Pancreas (tissue), 10 donors: ENCODE results near the gene OR8J1. TPM values are rescaled to one million over a fixed set of nuclear protein-coding genes. Genes with fewer than 3 reads are reported as not detected.

ENCODE experiments used
- ATAC-seq, 4 donors: fragments of 200-7000 bp; cut with Tn5 transposase; one replicate each; pipeline versions ENCODE4 v1.8.0 to v1.9.1; 2020; ENCODE audit warnings: mild to moderate bottlenecking in 4 of 4, moderate library complexity in 4 of 4
- DNase-seq, 6 donors: peaks; one replicate each; pipeline ENCODE4 v3.0.0-alpha.2; 2020
- FAIRE-seq: peaks from 2 replicates; lab custom pipeline; 2012; peaks lifted over from hg19 to GRCh38; lab: Jason Lieb, UNC
- H3K27ac ChIP-seq, 4 donors: fragments of 200-600 bp; sonication (generic); 1 replicate in 3 of 4; 2 replicates in 1 of 4; pipeline versions ENCODE4 v1.5.0 to v1.8.0; 2020
- H3K27me3 ChIP-seq, 4 donors: fragments of 200-600 bp; one replicate each; pipeline ENCODE4 v1.8.0; 2021
- H3K36me3 ChIP-seq, 3 donors: fragments of 200-600 bp; sonication (generic) in 1 of 3; one replicate each; pipeline versions ENCODE4 v1.5.0 to v1.8.0; 2020 to 2021
- H3K4me1 ChIP-seq, 3 donors: fragments of 200-600 bp; one replicate each; pipeline ENCODE4 v1.8.0; 2021
- H3K4me3 ChIP-seq, 4 donors: fragments of 200-600 bp; sonication (generic) in 2 of 4; one replicate each; pipeline versions ENCODE4 v1.5.0 to v1.8.0; 2020 to 2021
- H3K9me3 ChIP-seq, 4 donors: fragments of 200-600 bp; one replicate each; pipeline ENCODE4 v1.8.0; 2021
- WGBS, 2 donors: extraction: QIAGEN DNeasy Blood & Tissue Kit; methylation state at CpG; one replicate each; pipeline ENCODE4 v1.1.7; 2013; 5-methylcytosine and 5-hydroxymethylcytosine counted together
- intact Hi-C, 3 donors: fragments of 100-400 bp; cut with DNase I; formaldehyde crosslinking; loops; one replicate each; pipeline versions ENCODE4 v1.11.1 to v1.14.2; 2022
- polyA plus RNA-seq, 2 donors: library from polyadenylated mRNA; stranded (reverse); fragments of 200-250 nt; gene quantifications; one replicate each; pipeline ENCODE4 v1.2.3, GENCODE V29; 2013
- total RNA-seq, 6 donors: library from RNA; stranded (reverse); fragmentation: NEBNext Ultra II Directional in 4 of 6; extraction: Animal tissue kit (Norgen Biotek cat#: 25700) in 4 of 6; gene quantifications; one replicate each; pipeline versions ENCODE4 v1.2.1 to v1.2.4, GENCODE V29; 2021 to 2023
- TF ChIP-seq, protein P1 (sequence below), 4 donors: fragments of 200-600 bp; sonication (generic) in 3 of 4; IDR thresholded peaks; one replicate each; pipeline versions ENCODE4 v1.5.0 to v1.8.0; 2021; ENCODE audit warnings: antibody characterized with exemption in 4 of 4
- donor health status: healthy with polysubstance abuse.
- donor health status: DM: no; HTN: no; CAD: no; lungs with moderate emphysema.
- donor health status: DM: no; HTN: no; CAD: no.
- donor health status: control.
- donor health status: control.
- donor health status: Bipolar disorder and iron deficiency.
- donor health status: DM: yes; HTN: yes; CAD: no.
- donor health status: DM: no; HTN: no; CAD: no.
- donor health status: DM: no; HTN: no; CAD: no.
- donor health status: DM: yes; HTN: yes; CAD: no.

Gene OR8J1
- total and polyA plus RNA-seq, 8 donors = not detected

DNA sequence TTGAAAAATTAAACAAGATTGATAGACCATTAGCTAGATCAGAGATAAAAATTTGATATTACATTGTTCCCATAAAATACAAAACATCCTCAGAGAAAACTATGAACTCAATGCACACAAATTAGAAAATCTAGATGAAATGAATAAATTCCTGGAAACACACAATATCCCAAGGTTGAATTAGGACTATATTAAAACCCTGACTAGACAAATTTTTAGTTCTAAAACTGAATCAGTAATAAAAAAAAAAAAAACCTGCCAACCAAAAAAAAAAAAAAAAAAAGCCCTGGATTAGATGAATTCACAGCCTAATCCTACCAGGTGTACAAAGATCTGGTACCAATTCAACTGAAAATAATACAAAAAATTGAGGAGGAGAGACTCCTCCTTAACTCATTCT is 13.8 kb upstream of the OR8J1 start:
- TF ChIP-seq, protein P1, sequence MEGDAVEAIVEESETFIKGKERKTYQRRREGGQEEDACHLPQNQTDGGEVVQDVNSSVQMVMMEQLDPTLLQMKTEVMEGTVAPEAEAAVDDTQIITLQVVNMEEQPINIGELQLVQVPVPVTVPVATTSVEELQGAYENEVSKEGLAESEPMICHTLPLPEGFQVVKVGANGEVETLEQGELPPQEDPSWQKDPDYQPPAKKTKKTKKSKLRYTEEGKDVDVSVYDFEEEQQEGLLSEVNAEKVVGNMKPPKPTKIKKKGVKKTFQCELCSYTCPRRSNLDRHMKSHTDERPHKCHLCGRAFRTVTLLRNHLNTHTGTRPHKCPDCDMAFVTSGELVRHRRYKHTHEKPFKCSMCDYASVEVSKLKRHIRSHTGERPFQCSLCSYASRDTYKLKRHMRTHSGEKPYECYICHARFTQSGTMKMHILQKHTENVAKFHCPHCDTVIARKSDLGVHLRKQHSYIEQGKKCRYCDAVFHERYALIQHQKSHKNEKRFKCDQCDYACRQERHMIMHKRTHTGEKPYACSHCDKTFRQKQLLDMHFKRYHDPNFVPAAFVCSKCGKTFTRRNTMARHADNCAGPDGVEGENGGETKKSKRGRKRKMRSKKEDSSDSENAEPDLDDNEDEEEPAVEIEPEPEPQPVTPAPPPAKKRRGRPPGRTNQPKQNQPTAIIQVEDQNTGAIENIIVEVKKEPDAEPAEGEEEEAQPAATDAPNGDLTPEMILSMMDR (IDR thresholded peaks at IDR 0.05) = no peak
- Histone ChIP-seq H3K27ac (no peak overlapping the region), H3K4me1 (no peaks in the 10 kb centered on the region), H3K27me3 (no peaks in the 10 kb centered on the region), H3K9me3 (no peaks in the 10 kb centered on the region), H3K36me3 (no peaks in the 10 kb centered on the region), H3K4me3 (no peak overlapping the region)
- no peak for FAIRE-seq
- DNase-seq = no peak
- ATAC-seq = no peak
- intact Hi-C loops = no loop called here

DNA sequence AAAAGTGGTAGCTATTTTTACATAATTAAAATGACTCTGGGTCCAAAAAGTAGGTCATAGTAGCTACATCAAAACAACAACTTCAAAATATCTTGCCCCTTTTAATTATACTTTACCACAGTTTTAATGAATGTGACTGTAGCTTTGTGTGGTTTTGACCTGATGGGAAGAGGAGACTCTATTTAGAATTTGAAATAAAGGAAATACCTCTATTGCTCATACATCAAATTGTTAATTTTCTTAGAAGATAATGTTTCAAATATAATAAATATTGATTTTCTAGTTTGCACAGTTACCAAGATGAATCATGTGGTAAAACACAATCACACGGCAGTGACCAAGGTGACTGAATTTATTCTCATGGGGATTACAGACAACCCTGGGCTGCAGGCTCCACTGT is 8.4 kb upstream of the OR8J1 start, which contains the start of gene OR8K1:
Gene OR8K1 (plus strand): TSS at position 301 of the 400 bp plus-strand sequence. CDS start 0 bp downstream, at position 301.
- DNase-seq = no peak
- Histone ChIP-seq H3K9me3 (no peaks in the 10 kb centered on the region), H3K27ac (no peak within 1 kb of the TSS), H3K36me3 (no peaks in the 10 kb centered on the region), H3K27me3 (no peaks in the 10 kb centered on the region), H3K4me3 (no peak within 1 kb of the TSS), H3K4me1 (no peaks in the 10 kb centered on the region)
- no peak for ATAC-seq
- no peak for FAIRE-seq
- TF ChIP-seq, protein P1 (IDR thresholded peaks at IDR 0.05) = no peak
- intact Hi-C loops = no loop called here
- WGBS, 2 donors = 56 to 63% methylated on average over 1 of the region's 1 CpG

DNA sequence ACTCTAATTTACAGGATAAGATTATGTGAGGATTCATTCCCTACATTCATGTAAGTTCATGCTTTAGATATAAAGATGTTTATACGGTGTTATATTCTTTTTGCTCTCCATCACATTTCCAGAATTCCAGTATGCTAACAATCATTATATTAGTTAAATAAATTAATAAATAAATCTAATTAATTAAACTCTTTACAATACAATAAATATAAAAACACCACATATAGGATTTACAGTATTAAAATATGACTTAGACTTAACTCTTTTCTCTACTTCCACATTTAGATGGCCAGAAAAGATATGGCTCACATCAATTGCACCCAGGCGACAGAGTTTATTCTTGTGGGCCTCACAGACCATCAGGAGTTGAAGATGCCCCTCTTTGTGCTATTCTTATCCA is 21.2 kb downstream of the OR8J1 start, which contains the start of gene OR8U1:
Gene OR8U1 (plus strand): TSS at position 301 of the 400 bp plus-strand sequence. CDS start 0 bp downstream, at position 301.
- intact Hi-C loops = no loop called here
- no peaks in the 10 kb centered on the region for H3K27me3 ChIP-seq
- DNase-seq = no peak
- TF ChIP-seq, protein P1 (IDR thresholded peaks at IDR 0.05) = no peak
- H3K4me1 ChIP-seq = no peaks in the 10 kb centered on the region
- no peaks in the 10 kb centered on the region for H3K9me3 ChIP-seq
- no peak for ATAC-seq
- H3K27ac ChIP-seq = no peak within 1 kb of the TSS
- H3K4me3 ChIP-seq = no peak within 1 kb of the TSS
- no peaks in the 10 kb centered on the region for H3K36me3 ChIP-seq
- FAIRE-seq = no peak
- WGBS, 2 donors = 66 to 77% methylated on average over 2 of the region's 2 CpGs

DNA sequence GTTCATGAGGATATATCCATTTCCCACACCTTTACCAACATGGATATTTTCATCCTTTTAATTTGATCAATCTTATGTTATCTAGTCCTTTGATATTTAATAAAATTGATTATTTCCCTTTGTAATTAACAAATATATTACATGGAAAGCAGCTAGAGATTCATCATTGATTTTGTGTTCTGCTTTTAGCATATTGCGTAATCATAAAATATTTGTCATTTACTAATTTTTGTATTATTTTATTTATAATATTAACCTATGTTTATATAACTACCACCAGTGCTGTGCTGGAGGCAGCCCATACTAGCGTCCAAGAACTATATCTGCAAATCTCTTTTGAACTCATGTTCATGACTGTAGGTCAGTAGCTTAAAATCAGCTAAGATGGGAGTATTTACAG is 26.0 kb downstream of the OR8J1 start:
- FAIRE-seq (no peak), ATAC-seq (no peak), DNase-seq (no peak)
- H3K36me3 ChIP-seq = no peaks in the 10 kb centered on the region
- H3K27me3 ChIP-seq = no peaks in the 10 kb centered on the region
- no peaks in the 10 kb centered on the region for H3K9me3 ChIP-seq
- H3K27ac ChIP-seq = no peak overlapping the region
- intact Hi-C loops = no loop called here
- TF ChIP-seq, protein P1 (IDR thresholded peaks at IDR 0.05) = no peak
- no peak overlapping the region for H3K4me3 ChIP-seq
- H3K4me1 ChIP-seq = no peaks in the 10 kb centered on the region
- whole genome bisulfite sequencing, 2 donors = 54 to 61% methylated on average over 2 of the region's 2 CpGs

DNA sequence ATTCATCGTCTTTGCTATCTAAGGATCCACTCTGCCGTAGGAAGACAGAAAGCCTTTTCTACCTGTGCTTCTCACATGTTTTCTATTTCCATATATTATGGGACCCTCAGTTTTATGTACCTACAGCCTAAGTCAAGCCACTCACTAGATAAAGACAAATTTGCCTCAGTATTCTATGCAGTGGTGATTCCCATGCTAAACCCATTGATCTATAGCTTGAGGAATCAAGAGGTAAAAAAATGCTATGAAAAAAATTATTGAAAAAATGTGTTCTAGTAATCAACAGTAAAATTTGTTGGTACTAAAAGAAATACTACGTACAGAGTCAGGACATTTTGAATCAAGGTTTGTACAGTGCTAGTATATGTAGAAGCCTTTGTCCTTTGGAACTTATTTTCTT is 40.3 kb downstream of the OR8J1 start:
- no peak for FAIRE-seq
- intact Hi-C loops = no loop called here
- TF ChIP-seq, protein P1 (IDR thresholded peaks at IDR 0.05) = no peak
- 64 to 74% methylated on average over 3 of the region's 3 CpGs for WGBS, 2 donors
- H3K27ac ChIP-seq = no peak overlapping the region
- ATAC-seq = no peak
- no peaks in the 10 kb centered on the region for H3K36me3 ChIP-seq
- H3K4me1 ChIP-seq = no peaks in the 10 kb centered on the region
- H3K27me3 ChIP-seq = no peaks in the 10 kb centered on the region
- no peak for DNase-seq
- H3K4me3 ChIP-seq = no peak overlapping the region
- no peaks in the 10 kb centered on the region for H3K9me3 ChIP-seq
